ENCODE results near the gene MTUS2. TPM values are rescaled to one million over a fixed set of nuclear protein-coding genes. Genes with fewer than 3 reads are reported as not detected.

MTUS2 gene
- total and polyA plus RNA-seq, 4 donors, result under 0.01 to 0.70 (median 0.15) TPM

GRCh38 chr13:29458419-29458818, 638.3 kb downstream of the MTUS2 start:
- H3K4me1 ChIP-seq (ENCODE audit: control insufficient read depth in 4 of 4, insufficient read depth in 4 of 4, low read length in 3 of 4), result no peaks in the 10 kb centered on the region
- DNase-seq (ENCODE audit: low spot score), result no peak
- H3K27ac ChIP-seq (ENCODE audit: low read depth in 1 of 2, low read length in 2 of 2), result no peak overlapping the region
- H3K36me3 ChIP-seq (ENCODE audit: control insufficient read depth in 4 of 4, insufficient read depth in 3 of 4, low read depth in 1 of 4, low read length in 3 of 4), result no peaks in the 10 kb centered on the region
- no peak overlapping the region for H3K4me3 ChIP-seq (ENCODE audit: low read depth in 1 of 3, low read length in 3 of 3)
- no peak for TF ChIP-seq YY1 (IDR thresholded peaks at IDR 0.05)
- TF ChIP-seq TAF1 (conservative IDR thresholded peaks at IDR 0.05), result no peak
- TF ChIP-seq REST (IDR thresholded peaks at IDR 0.05), result no peak
- TF ChIP-seq ATF3 (IDR thresholded peaks at IDR 0.05), result no peak
- TF ChIP-seq RAD21 (IDR thresholded peaks at IDR 0.05), result no peak
- no peak for TF ChIP-seq FOXA2 (IDR thresholded peaks at IDR 0.05)
- TF ChIP-seq MAX (IDR thresholded peaks at IDR 0.05), result no peak
- no peak for TF ChIP-seq SP1 (IDR thresholded peaks at IDR 0.05)
- no peak for TF ChIP-seq FOXA1 (IDR thresholded peaks at IDR 0.05)
- TF ChIP-seq ZBTB33 (IDR thresholded peaks at IDR 0.05), result no peak
- TF ChIP-seq GABPA (IDR thresholded peaks at IDR 0.05 in 1 of 2, conservative IDR thresholded peaks at IDR 0.05 in 1 of 2), result no peak
- TF ChIP-seq NR2F2 (IDR thresholded peaks at IDR 0.05), result no peak
- TF ChIP-seq CTCF (IDR thresholded peaks at IDR 0.05; ENCODE audit: low read depth, low read length, missing input control), result no peak
- TF ChIP-seq RXRA (IDR thresholded peaks at IDR 0.05), result no peak
- TF ChIP-seq EGR1 (IDR thresholded peaks at IDR 0.05; ENCODE audit: low read depth in 2 of 2), result no peak
- H3K9ac ChIP-seq (ENCODE audit: low read depth in 1 of 2, low read length in 2 of 2), result no peak overlapping the region
- 93% methylated on average over 1 of the region's 1 CpG for WGBS
- H3K9me3 ChIP-seq (ENCODE audit: control insufficient read depth in 4 of 4, low read length in 3 of 4), result no peaks in the 10 kb centered on the region
- no peaks in the 10 kb centered on the region for H3K27me3 ChIP-seq (ENCODE audit: control insufficient read depth in 4 of 4, insufficient read depth in 4 of 4, low read length in 3 of 4)

GRCh38 chr13:29459813-29460355, 639.7 kb downstream of the MTUS2 start:
- H3K4me3 ChIP-seq (ENCODE audit: low read depth in 1 of 3, low read length in 3 of 3), result no peak overlapping the region
- 88% methylated on average over 2 of the region's 2 CpGs for whole genome bisulfite sequencing
- H3K27me3 ChIP-seq (ENCODE audit: control insufficient read depth in 4 of 4, insufficient read depth in 4 of 4, low read length in 3 of 4), result no peaks in the 10 kb centered on the region
- no peak overlapping the region for H3K27ac ChIP-seq (ENCODE audit: low read depth in 1 of 2, low read length in 2 of 2)
- H3K36me3 ChIP-seq (ENCODE audit: control insufficient read depth in 4 of 4, insufficient read depth in 3 of 4, low read depth in 1 of 4, low read length in 3 of 4), result no peaks in the 10 kb centered on the region
- H3K9me3 ChIP-seq (ENCODE audit: control insufficient read depth in 4 of 4, low read length in 3 of 4), result no peaks in the 10 kb centered on the region
- H3K9ac ChIP-seq (ENCODE audit: low read depth in 1 of 2, low read length in 2 of 2), result no peak overlapping the region
- DNase-seq (ENCODE audit: low spot score), result no peak
- H3K4me1 ChIP-seq (ENCODE audit: control insufficient read depth in 4 of 4, insufficient read depth in 4 of 4, low read length in 3 of 4), result no peaks in the 10 kb centered on the region
- no peak for TF ChIP-seq MAX (IDR thresholded peaks at IDR 0.05)
